ENCODE measurements around the gene CHRNA10. TPM values are rescaled to one million over a fixed set of nuclear protein-coding genes. Genes with fewer than 3 reads are reported as not detected.
A peak's percentile ranks its signal among the peaks of the same experiment; 100 is the strongest.

The CHRNA10 gene, protein sequence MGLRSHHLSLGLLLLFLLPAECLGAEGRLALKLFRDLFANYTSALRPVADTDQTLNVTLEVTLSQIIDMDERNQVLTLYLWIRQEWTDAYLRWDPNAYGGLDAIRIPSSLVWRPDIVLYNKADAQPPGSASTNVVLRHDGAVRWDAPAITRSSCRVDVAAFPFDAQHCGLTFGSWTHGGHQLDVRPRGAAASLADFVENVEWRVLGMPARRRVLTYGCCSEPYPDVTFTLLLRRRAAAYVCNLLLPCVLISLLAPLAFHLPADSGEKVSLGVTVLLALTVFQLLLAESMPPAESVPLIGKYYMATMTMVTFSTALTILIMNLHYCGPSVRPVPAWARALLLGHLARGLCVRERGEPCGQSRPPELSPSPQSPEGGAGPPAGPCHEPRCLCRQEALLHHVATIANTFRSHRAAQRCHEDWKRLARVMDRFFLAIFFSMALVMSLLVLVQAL
- 1 to 10 TPM in 2 of 10 donors, under 1 TPM in 8; 0.24 to 1.6 (median 0.51) TPM for total RNA-seq
- under 1 TPM; 0.42 to 0.95 TPM for polyA plus RNA-seq
- long read RNA-seq, donor 1, partial matches to known transcripts, result 1 of 1 reads
- long read RNA-seq, donor 1, other reads (novel, unspliced or antisense), result 0 of 1 reads
- long read RNA-seq, donor 2, partial matches to known transcripts, result 3 of 3 reads
- long read RNA-seq, donor 2, other reads (novel, unspliced or antisense), result 0 of 3 reads
- long read RNA-seq, donor 3, partial matches to known transcripts, result 3 of 4 reads
- long read RNA-seq, donor 3, other reads (novel, unspliced or antisense), result 0 of 4 reads

DNA sequence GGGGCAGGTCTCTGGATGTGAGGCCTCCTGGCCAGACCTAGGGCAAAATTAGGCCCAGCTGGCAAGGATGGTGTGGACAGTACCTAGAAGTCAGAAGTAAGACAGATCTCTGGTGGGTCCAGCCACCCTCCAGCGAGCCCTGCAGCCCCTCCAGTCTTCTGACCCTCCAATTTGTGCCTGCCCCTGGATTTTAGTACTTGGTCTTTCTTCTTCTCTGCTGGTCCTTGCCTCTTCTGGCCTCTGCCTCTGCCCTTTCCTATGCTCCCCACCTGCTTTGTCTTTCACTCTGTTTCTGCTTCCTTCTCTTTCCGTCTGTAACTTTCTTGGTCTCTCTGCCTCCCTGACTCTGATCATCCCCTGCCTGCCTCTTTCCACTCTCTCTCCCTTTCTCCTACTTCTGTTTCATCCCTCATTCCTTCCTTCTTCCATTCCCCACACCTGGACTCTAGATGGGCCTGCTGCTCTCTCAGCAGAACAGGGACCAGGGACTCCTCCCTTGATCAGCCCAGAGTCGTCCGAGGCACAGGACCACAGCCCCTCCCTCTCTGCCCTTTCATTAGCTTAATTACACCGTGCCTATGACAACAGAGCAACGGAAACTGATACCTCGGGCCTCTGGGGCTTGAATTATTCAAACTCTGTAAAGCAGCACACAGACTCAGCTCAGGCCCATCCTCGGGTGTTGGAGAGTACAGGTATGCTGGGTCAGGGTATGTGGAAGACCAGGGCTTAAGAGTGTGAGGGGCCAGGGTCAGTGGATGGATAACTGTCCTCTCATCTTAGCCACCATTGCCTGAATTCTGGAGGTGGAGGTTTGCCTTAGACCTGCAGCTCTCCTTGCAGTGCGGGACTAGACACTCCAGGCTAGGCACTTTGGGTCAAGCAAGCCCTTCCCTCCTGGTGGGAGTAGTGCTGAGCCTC lies at the start of gene CHRNA10:
Gene CHRNA10, minus strand, starts transcription at position 51 of the 921 bp plus-strand sequence. CDS start 72 bp downstream, outside the sequence.
- intact Hi-C loops (cut with DNase I), result no loop called here
- H3K27ac ChIP-seq, result peak within 1 kb of the TSS in 6 of 10 donors; percentile 16 to 58 (median 28)
- peaks cover 0 to 100% (median 41%) of the 10 kb centered on the region in 9 donors for H3K36me3 ChIP-seq
- no peaks in the 10 kb centered on the region for H3K27me3 ChIP-seq
- no peaks in the 10 kb centered on the region for H3K9me3 ChIP-seq
- 75 to 81% methylated on average over 9 of the region's 9 CpGs for WGBS, 2 donors
- DNase-seq (no peak), ATAC-seq (no peak)
- no peak within 1 kb of the TSS for H3K4me3 ChIP-seq
- peaks cover 0 to 14% (median 3%) of the 10 kb centered on the region in 9 donors for H3K4me1 ChIP-seq
- TF ChIP-seq, protein P1, sequence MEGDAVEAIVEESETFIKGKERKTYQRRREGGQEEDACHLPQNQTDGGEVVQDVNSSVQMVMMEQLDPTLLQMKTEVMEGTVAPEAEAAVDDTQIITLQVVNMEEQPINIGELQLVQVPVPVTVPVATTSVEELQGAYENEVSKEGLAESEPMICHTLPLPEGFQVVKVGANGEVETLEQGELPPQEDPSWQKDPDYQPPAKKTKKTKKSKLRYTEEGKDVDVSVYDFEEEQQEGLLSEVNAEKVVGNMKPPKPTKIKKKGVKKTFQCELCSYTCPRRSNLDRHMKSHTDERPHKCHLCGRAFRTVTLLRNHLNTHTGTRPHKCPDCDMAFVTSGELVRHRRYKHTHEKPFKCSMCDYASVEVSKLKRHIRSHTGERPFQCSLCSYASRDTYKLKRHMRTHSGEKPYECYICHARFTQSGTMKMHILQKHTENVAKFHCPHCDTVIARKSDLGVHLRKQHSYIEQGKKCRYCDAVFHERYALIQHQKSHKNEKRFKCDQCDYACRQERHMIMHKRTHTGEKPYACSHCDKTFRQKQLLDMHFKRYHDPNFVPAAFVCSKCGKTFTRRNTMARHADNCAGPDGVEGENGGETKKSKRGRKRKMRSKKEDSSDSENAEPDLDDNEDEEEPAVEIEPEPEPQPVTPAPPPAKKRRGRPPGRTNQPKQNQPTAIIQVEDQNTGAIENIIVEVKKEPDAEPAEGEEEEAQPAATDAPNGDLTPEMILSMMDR (IDR thresholded peaks at IDR 0.05), result no peak

DNA sequence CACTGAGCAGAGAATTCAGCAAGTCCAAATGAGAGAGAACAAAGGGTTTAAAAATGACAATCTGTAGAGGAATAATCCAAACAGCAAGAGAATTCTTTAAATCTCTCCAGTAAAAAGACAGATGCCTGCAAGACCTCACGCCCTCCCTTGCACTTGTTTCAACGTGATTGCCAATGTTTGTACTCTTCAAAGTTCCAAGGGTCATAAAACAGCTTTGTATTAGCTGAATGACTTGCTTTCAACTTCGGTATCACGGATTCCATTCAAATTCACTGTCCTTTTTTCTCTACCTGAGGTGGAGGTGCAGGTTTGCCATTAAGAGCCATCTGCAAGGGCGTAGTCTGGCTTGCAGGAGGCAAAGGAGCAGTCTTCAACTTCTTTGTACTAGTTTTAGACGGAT lies 41.1 kb upstream of the CHRNA10 start:
- H3K9me3 ChIP-seq, result no peaks in the 10 kb centered on the region
- intact Hi-C loops (cut with DNase I), result no loop called here
- no peaks in the 10 kb centered on the region for H3K27me3 ChIP-seq
- no peak overlapping the region for H3K27ac ChIP-seq
- peaks cover 0 to 99% (median 45%) of the 10 kb centered on the region in 9 donors for H3K36me3 ChIP-seq
- TF ChIP-seq, protein P1 (IDR thresholded peaks at IDR 0.05), result no peak
- no peak overlapping the region for H3K4me3 ChIP-seq
- DNase-seq, result no peak
- no peaks in the 10 kb centered on the region for H3K4me1 ChIP-seq
- no peak for ATAC-seq
- WGBS, 2 donors, result 92 to 93% methylated on average over 6 of the region's 6 CpGs

DNA sequence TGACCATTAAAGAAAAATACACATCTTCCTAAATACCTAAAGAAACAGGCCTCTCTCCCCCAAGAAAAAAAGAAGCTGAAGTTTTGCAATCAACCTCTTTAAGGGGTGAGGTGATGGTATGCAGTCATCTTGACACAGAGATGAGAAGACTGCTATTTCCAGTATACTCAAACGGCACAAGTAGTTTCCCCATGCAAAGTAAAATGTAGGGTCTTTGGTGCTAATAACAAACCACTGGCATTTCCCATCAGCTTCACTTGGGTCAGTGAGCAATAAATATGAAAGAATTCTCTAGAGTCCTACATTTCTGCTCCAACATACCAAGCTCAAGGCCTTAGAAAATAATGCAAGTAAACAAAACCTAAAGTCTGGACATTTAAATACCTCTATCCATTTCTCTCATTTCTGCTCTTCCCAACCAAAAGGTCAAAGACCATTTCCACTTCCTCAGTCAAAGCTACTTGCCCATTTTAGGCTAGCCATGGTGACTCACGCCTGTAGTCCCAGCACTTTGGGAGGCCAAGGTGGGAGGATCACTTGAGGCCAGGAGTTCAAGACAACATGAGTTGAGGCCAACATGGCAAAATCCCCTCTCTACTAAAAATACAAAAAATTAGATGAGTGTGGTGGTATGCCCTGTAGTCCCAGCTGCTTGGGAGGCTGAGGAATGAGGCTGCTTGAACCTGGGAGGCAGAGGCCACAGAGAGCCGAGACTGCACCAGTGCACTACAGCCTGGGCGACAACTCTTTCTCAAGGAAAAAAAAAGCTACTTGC lies 39.5 kb upstream of the CHRNA10 start:
- DNase-seq (no peak), ATAC-seq (no peak)
- no peak overlapping the region for H3K4me3 ChIP-seq
- H3K27me3 ChIP-seq, result no peaks in the 10 kb centered on the region
- TF ChIP-seq, protein P1 (IDR thresholded peaks at IDR 0.05), result no peak
- intact Hi-C loops (cut with DNase I), result no loop called here
- WGBS, 2 donors, result 84 to 89% methylated on average over 4 of the region's 4 CpGs
- no peaks in the 10 kb centered on the region for H3K9me3 ChIP-seq
- peaks cover 0 to 99% (median 36%) of the 10 kb centered on the region in 9 donors for H3K36me3 ChIP-seq
- no peak overlapping the region for H3K27ac ChIP-seq
- no peaks in the 10 kb centered on the region for H3K4me1 ChIP-seq
